ENCODE results near the gene KRT28. TPM values are rescaled to one million over a fixed set of nuclear protein-coding genes. Genes with fewer than 3 reads are reported as not detected.

Gene KRT28
- total RNA-seq, 1 donor from 2014 or later: not detected

DNA sequence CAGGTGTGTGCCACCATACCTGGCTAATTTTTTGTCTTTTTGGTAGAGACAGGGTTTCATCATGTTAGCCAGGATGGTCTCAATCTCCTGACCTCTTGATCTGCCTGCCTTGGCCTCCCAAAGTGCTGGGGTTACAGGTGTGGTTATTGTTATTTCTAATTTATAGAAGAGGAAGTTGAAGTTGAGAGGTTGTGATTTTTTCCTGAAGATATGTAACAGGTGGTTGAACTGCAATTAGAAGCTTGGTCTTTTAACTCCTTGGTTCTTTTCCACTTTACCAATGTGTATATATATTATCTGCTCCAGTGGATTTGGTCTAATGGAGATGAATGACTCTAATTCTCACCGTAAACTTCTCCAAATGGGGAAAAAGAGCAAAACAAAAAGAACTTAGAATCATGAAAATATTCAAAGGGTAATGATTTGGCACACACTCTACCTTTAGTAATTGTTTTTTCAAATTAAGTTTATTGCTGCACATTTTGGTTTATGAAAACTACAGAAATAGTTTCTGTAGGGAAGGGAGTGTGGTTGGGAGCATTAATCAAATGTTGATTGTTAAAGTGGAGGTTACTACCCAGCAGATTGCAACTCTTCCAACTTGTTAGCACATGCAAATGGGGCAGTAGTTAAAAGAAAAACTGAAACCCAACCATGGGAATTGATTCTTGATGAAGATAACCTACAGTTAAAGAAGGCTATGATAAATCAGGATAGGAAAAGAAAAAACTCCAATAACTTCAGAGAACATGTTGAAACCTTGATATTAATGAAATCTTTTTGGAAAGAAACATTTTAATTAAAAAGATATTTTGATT lies 24.5 kb upstream of the KRT28 start:
- Mint-ChIP-seq H3K27me3 (ENCODE audit: unreplicated experiment) (peaks cover 3% of the 10 kb centered on the region), H3K27ac (ENCODE audit: unreplicated experiment) (no peak overlapping the region), H3K4me3 (ENCODE audit: unreplicated experiment) (no peak overlapping the region), H3K4me1 (ENCODE audit: unreplicated experiment) (peaks cover 31% of the 10 kb centered on the region), H3K9me3 (ENCODE audit: unreplicated experiment) (no peaks in the 10 kb centered on the region), H3K36me3 (ENCODE audit: low read depth, unreplicated experiment) (peaks cover 9% of the 10 kb centered on the region)
- DNase-seq (ENCODE audit: low spot score): no peak
- TF ChIP-seq, protein P1, sequence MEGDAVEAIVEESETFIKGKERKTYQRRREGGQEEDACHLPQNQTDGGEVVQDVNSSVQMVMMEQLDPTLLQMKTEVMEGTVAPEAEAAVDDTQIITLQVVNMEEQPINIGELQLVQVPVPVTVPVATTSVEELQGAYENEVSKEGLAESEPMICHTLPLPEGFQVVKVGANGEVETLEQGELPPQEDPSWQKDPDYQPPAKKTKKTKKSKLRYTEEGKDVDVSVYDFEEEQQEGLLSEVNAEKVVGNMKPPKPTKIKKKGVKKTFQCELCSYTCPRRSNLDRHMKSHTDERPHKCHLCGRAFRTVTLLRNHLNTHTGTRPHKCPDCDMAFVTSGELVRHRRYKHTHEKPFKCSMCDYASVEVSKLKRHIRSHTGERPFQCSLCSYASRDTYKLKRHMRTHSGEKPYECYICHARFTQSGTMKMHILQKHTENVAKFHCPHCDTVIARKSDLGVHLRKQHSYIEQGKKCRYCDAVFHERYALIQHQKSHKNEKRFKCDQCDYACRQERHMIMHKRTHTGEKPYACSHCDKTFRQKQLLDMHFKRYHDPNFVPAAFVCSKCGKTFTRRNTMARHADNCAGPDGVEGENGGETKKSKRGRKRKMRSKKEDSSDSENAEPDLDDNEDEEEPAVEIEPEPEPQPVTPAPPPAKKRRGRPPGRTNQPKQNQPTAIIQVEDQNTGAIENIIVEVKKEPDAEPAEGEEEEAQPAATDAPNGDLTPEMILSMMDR (IDR thresholded peaks at IDR 0.05; ENCODE audit: unreplicated experiment): no peak

DNA sequence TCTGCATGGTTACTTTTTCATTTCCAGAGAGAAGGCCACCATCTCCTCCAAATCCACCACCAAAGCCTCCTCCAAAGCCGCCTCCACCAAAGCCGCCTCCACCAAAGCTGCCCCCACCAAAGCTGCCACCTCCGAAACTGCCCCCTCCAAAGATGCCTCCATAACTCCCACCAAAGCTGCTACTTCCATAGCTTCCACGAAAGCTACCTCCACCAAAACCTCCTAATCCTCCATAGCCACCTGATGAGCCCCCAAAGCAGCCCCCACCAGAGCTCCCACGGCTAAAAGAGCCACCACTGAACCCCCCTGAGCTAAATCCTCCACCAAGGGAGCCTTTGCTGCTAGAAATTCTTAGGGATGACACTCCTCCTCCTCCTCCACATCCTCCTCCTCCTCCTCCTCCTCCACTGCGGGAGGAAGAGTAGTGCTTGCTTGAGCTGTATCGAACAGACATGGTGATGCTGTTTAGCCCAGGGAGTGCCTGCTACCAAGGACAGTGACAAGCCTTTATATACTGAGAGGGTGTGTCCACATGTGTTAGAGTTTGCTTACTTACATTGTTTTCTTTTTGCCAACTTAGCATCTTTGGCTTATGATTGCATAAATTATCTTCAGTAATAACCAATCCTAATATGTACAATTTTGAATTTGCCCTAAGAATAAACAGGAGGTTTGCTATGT lies 22.5 kb upstream of the KRT28 start, which contains the start of gene KRT10:
TSS of gene KRT10 (minus strand) at position 483 of the 681 bp plus-strand sequence. CDS start at position 454, 29 bp downstream.
- no peaks in the 10 kb centered on the region for H3K9me3 Mint-ChIP-seq (ENCODE audit: unreplicated experiment)
- H3K36me3 Mint-ChIP-seq (ENCODE audit: low read depth, unreplicated experiment): peaks cover 14% of the 10 kb centered on the region
- H3K4me3 Mint-ChIP-seq (ENCODE audit: unreplicated experiment): peak within 1 kb of the TSS; percentile 38
- TF ChIP-seq, protein P1 (IDR thresholded peaks at IDR 0.05; ENCODE audit: unreplicated experiment): no peak
- no peak for DNase-seq (ENCODE audit: low spot score)
- peaks cover 3% of the 10 kb centered on the region for H3K27me3 Mint-ChIP-seq (ENCODE audit: unreplicated experiment)
- H3K27ac Mint-ChIP-seq (ENCODE audit: unreplicated experiment): no peak within 1 kb of the TSS
- H3K4me1 Mint-ChIP-seq (ENCODE audit: unreplicated experiment): peaks cover 25% of the 10 kb centered on the region

DNA sequence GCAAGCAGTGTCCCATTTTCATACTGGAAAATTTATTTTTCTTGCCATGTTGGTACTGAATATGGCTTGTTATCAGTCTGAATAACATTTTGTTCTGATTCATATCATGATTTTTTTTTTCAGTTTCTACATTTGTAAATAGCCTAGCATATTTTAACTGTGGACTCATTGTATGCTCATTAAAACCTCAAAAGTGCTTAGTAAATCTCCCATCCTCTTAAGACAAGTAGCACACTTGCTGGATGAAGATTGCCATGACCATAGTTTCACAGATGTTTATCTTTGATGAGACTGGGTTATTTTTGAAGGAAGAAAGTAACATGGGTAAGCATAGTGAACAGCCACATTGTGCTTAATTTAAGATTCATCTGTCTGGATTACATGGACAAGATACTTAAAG lies 21.8 kb upstream of the KRT28 start:
- Mint-ChIP-seq H3K27ac (ENCODE audit: unreplicated experiment) (no peak overlapping the region), H3K4me1 (ENCODE audit: unreplicated experiment) (peaks cover 30% of the 10 kb centered on the region), H3K36me3 (ENCODE audit: low read depth, unreplicated experiment) (peaks cover 19% of the 10 kb centered on the region), H3K27me3 (ENCODE audit: unreplicated experiment) (peaks cover 2% of the 10 kb centered on the region), H3K4me3 (ENCODE audit: unreplicated experiment) (no peak overlapping the region), H3K9me3 (ENCODE audit: unreplicated experiment) (no peaks in the 10 kb centered on the region)
- TF ChIP-seq, protein P1 (IDR thresholded peaks at IDR 0.05; ENCODE audit: unreplicated experiment): no peak
- DNase-seq (ENCODE audit: low spot score): no peak

DNA sequence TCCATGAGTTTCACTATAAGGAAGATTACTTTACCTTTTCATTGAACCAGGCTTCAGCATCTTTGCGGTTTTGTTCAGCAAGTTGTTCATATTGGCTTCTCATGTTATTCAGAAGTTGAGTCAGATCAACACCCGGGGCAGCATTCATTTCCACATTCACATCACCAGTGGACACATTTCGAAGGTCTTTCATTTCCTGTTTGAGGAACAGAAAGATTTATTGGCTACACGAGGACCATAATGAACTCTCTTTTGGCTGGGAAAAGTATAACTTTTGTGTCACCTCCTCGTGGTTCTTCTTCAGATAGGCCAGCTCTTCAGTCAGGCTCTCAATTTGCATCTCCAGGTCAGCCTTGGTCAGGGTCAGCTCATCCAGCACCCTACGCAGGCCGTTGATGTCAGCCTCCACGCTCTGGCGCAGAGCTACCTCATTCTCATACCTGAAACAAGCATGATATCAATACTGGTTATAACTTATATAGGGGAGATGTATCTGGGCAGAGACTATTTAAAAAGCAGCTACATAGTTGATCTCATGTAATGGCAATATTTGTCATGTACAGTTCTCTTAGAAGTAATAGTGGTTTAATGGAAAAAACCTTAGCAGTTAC lies 20.6 kb upstream of the KRT28 start:
- TF ChIP-seq, protein P1 (IDR thresholded peaks at IDR 0.05; ENCODE audit: unreplicated experiment): no peak
- peak overlapping the region; percentile 95 for H3K27ac Mint-ChIP-seq (ENCODE audit: unreplicated experiment)
- H3K4me3 Mint-ChIP-seq (ENCODE audit: unreplicated experiment): peak overlapping the region; percentile 2
- no peak for DNase-seq (ENCODE audit: low spot score)
- H3K9me3 Mint-ChIP-seq (ENCODE audit: unreplicated experiment): no peaks in the 10 kb centered on the region
- H3K27me3 Mint-ChIP-seq (ENCODE audit: unreplicated experiment): no peaks in the 10 kb centered on the region
- peaks cover 17% of the 10 kb centered on the region for H3K36me3 Mint-ChIP-seq (ENCODE audit: low read depth, unreplicated experiment)
- peaks cover 30% of the 10 kb centered on the region for H3K4me1 Mint-ChIP-seq (ENCODE audit: unreplicated experiment)
